ENCODE results near the gene SCGB1C1. TPM values are rescaled to one million over a fixed set of nuclear protein-coding genes. Genes with fewer than 3 reads are reported as not detected.

SCGB1C1 gene
- total RNA-seq, 1 experiment from 2014 or later = not detected

DNA sequence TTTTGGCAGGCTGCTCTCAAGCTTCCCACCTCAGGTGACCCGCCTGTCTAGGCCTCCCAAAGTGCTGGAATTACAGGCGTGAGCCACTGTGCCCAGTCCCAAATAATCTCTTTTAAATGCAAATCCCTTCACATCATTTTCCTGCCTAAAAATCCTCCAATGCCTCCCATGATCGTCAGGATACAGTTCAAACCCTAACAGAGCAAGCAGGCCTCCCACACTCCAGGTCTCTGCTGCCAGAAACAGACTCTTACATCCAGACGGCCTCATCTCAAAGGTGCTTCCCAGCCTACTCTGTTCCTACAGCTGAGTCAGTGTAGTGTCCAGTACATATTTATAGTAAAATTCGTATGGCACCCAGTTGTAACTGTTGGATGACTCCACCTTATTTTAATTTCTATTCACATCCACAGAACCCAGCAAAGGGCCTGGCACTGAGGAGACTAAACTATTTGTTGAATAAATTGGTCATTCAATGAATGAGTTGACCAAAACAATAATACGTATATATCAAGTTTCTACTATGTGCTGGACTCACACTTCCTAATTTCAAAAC lies 35.0 kb downstream of the SCGB1C1 start:
- H2AFZ ChIP-seq (ENCODE audit: low read length) = no peak overlapping the region
- H3K9ac ChIP-seq (ENCODE audit: low read length) = no peak overlapping the region
- H3K9me3 ChIP-seq (ENCODE audit: low read length) = no peaks in the 10 kb centered on the region
- no peaks in the 10 kb centered on the region for H3K9me2 ChIP-seq (replicated peaks; ENCODE audit: insufficient read depth, low read length)
- H3K27ac ChIP-seq (ENCODE audit: low read length) = no peak overlapping the region
- H3K36me3 ChIP-seq (ENCODE audit: insufficient read depth, low read length) = 0 out of 2 replicates have a peak, but pooled peaks cover 4% of the 10 kb centered on the region
- no peaks in the 10 kb centered on the region for H4K20me1 ChIP-seq (ENCODE audit: insufficient read depth, low read depth, low read length)
- H3K4me1 ChIP-seq (ENCODE audit: low read length) = peaks cover 8% of the 10 kb centered on the region
- peaks cover 30% of the 10 kb centered on the region for H3K79me2 ChIP-seq (ENCODE audit: low read length)
- no peak overlapping the region for H3K4me2 ChIP-seq (ENCODE audit: low read depth, low read length, poor library complexity, severe bottlenecking)
- no peak for DNase-seq
- H3K4me3 ChIP-seq (ENCODE audit: low read length) = no peak overlapping the region
- H3K27me3 ChIP-seq (ENCODE audit: low read length) = no peaks in the 10 kb centered on the region

GRCh38 chr11:230431-230830 lies 37.6 kb downstream of the SCGB1C1 start:
- no peaks in the 10 kb centered on the region for H3K9me2 ChIP-seq (replicated peaks; ENCODE audit: insufficient read depth, low read length)
- no peak overlapping the region for H3K4me2 ChIP-seq (ENCODE audit: low read depth, low read length, poor library complexity, severe bottlenecking)
- no peaks in the 10 kb centered on the region for H3K27me3 ChIP-seq (ENCODE audit: low read length)
- H3K4me1 ChIP-seq (ENCODE audit: low read length) = peaks cover 14% of the 10 kb centered on the region
- H3K9me3 ChIP-seq (ENCODE audit: low read length) = no peaks in the 10 kb centered on the region
- H2AFZ ChIP-seq (ENCODE audit: low read length) = no peak overlapping the region
- no peak for DNase-seq
- H3K9ac ChIP-seq (ENCODE audit: low read length) = no peak overlapping the region
- peaks cover 37% of the 10 kb centered on the region for H3K79me2 ChIP-seq (ENCODE audit: low read length)
- 0 out of 2 replicates have a peak, but pooled peaks cover 4% of the 10 kb centered on the region for H3K36me3 ChIP-seq (ENCODE audit: insufficient read depth, low read length)
- no peak overlapping the region for H3K4me3 ChIP-seq (ENCODE audit: low read length)
- no peak overlapping the region for H3K27ac ChIP-seq (ENCODE audit: low read length)
- H4K20me1 ChIP-seq (ENCODE audit: insufficient read depth, low read depth, low read length) = no peaks in the 10 kb centered on the region

- H3K9me2 ChIP-seq (replicated peaks; ENCODE audit: insufficient read depth, low read length) = no peaks in the 10 kb centered on the region
- H3K4me2 ChIP-seq (ENCODE audit: low read depth, low read length, poor library complexity, severe bottlenecking) = no peak overlapping the region
- H3K9ac ChIP-seq (ENCODE audit: low read length) = no peak overlapping the region
- no peaks in the 10 kb centered on the region for H3K27me3 ChIP-seq (ENCODE audit: low read length)
- H3K79me2 ChIP-seq (ENCODE audit: low read length) = peaks cover 43% of the 10 kb centered on the region
- no peak overlapping the region for H3K4me3 ChIP-seq (ENCODE audit: low read length)
- H3K36me3 ChIP-seq (ENCODE audit: insufficient read depth, low read length) = no peaks in the 10 kb centered on the region
- H4K20me1 ChIP-seq (ENCODE audit: insufficient read depth, low read depth, low read length) = no peaks in the 10 kb centered on the region; the same call in 1 of the 2 replicates
- no peak for DNase-seq
- no peaks in the 10 kb centered on the region for H3K9me3 ChIP-seq (ENCODE audit: low read length)
- peaks cover 16% of the 10 kb centered on the region for H3K4me1 ChIP-seq (ENCODE audit: low read length)
- no peak overlapping the region for H2AFZ ChIP-seq (ENCODE audit: low read length)
- no peak overlapping the region for H3K27ac ChIP-seq (ENCODE audit: low read length)
These were observed 40.1 kb downstream of the SCGB1C1 start for GRCh38 chr11:232783-233565.

- H3K4me3 ChIP-seq (ENCODE audit: low read length) = peak overlapping the region; percentile 79
- no peak overlapping the region for H3K27ac ChIP-seq (ENCODE audit: low read length)
- H3K79me2 ChIP-seq (ENCODE audit: low read length) = peaks cover 51% of the 10 kb centered on the region
- H3K27me3 ChIP-seq (ENCODE audit: low read length) = no peaks in the 10 kb centered on the region
- H4K20me1 ChIP-seq (ENCODE audit: insufficient read depth, low read depth, low read length) = peaks cover under 1% of the 10 kb centered on the region; the same call in 1 of the 2 replicates
- peak overlapping the region; percentile 93 for H3K9ac ChIP-seq (ENCODE audit: low read length)
- H2AFZ ChIP-seq (ENCODE audit: low read length) = no peak overlapping the region
- H3K9me3 ChIP-seq (ENCODE audit: low read length) = no peaks in the 10 kb centered on the region
- peak overlapping the region; percentile 71 for H3K4me2 ChIP-seq (ENCODE audit: low read depth, low read length, poor library complexity, severe bottlenecking)
- H3K4me1 ChIP-seq (ENCODE audit: low read length) = peaks cover 24% of the 10 kb centered on the region
- DNase-seq = no peak
- H3K36me3 ChIP-seq (ENCODE audit: insufficient read depth, low read length) = peaks cover 8% of the 10 kb centered on the region; the same call in 1 of the 2 replicates
- no peaks in the 10 kb centered on the region for H3K9me2 ChIP-seq (replicated peaks; ENCODE audit: insufficient read depth, low read length)
These were observed 42.3 kb downstream of the SCGB1C1 start for GRCh38 chr11:235180-235579.

GRCh38 chr11:235609-235996 lies 42.7 kb downstream of the SCGB1C1 start:
- Histone ChIP-seq H3K4me3 (ENCODE audit: low read length) (peak overlapping the region; percentile 79), H2AFZ (ENCODE audit: low read length) (no peak overlapping the region; the same call in 1 of the 2 replicates), H3K27ac (ENCODE audit: low read length) (no peak overlapping the region; the same call in 1 of the 2 replicates), H3K36me3 (ENCODE audit: insufficient read depth, low read length) (peaks cover 12% of the 10 kb centered on the region; the same call in 1 of the 2 replicates), H3K79me2 (ENCODE audit: low read length) (peaks cover 55% of the 10 kb centered on the region), H3K4me1 (ENCODE audit: low read length) (peaks cover 24% of the 10 kb centered on the region), H3K9me2 (replicated peaks; ENCODE audit: insufficient read depth, low read length) (no peaks in the 10 kb centered on the region), H3K4me2 (ENCODE audit: low read depth, low read length, poor library complexity, severe bottlenecking) (peak overlapping the region; percentile 71), H3K9me3 (ENCODE audit: low read length) (no peaks in the 10 kb centered on the region), H3K27me3 (ENCODE audit: low read length) (no peaks in the 10 kb centered on the region), H4K20me1 (ENCODE audit: insufficient read depth, low read depth, low read length) (peaks cover 3% of the 10 kb centered on the region; the same call in 1 of the 2 replicates), H3K9ac (ENCODE audit: low read length) (peak overlapping the region; percentile 93)
- DNase-seq = peak; percentile 74

GRCh38 chr11:235997-236773 lies 43.3 kb downstream of the SCGB1C1 start, which contains the start of gene SIRT3:
Gene SIRT3, minus strand, starts transcription at chr11:236342. Its CDS starts 14 bp downstream, at chr11:236328.
- Histone ChIP-seq H3K79me2 (ENCODE audit: low read length) (peaks cover 58% of the 10 kb centered on the region), H3K4me1 (ENCODE audit: low read length) (peaks cover 24% of the 10 kb centered on the region), H3K9me2 (replicated peaks; ENCODE audit: insufficient read depth, low read length) (no peaks in the 10 kb centered on the region), H4K20me1 (ENCODE audit: insufficient read depth, low read depth, low read length) (peaks cover 3% of the 10 kb centered on the region; the same call in 1 of the 2 replicates), H3K4me2 (ENCODE audit: low read depth, low read length, poor library complexity, severe bottlenecking) (peak within 1 kb of the TSS; percentile 97), H3K27ac (ENCODE audit: low read length) (peak within 1 kb of the TSS; percentile 91), H3K9ac (ENCODE audit: low read length) (peak within 1 kb of the TSS; percentile 96), H3K4me3 (ENCODE audit: low read length) (peak within 1 kb of the TSS; percentile 98), H3K27me3 (ENCODE audit: low read length) (no peaks in the 10 kb centered on the region), H2AFZ (ENCODE audit: low read length) (peak within 1 kb of the TSS; percentile 98; the same call in 1 of the 2 replicates), H3K9me3 (ENCODE audit: low read length) (no peaks in the 10 kb centered on the region), H3K36me3 (ENCODE audit: insufficient read depth, low read length) (peaks cover 12% of the 10 kb centered on the region; the same call in 1 of the 2 replicates)
- peak; percentile 96 for DNase-seq

DNA sequence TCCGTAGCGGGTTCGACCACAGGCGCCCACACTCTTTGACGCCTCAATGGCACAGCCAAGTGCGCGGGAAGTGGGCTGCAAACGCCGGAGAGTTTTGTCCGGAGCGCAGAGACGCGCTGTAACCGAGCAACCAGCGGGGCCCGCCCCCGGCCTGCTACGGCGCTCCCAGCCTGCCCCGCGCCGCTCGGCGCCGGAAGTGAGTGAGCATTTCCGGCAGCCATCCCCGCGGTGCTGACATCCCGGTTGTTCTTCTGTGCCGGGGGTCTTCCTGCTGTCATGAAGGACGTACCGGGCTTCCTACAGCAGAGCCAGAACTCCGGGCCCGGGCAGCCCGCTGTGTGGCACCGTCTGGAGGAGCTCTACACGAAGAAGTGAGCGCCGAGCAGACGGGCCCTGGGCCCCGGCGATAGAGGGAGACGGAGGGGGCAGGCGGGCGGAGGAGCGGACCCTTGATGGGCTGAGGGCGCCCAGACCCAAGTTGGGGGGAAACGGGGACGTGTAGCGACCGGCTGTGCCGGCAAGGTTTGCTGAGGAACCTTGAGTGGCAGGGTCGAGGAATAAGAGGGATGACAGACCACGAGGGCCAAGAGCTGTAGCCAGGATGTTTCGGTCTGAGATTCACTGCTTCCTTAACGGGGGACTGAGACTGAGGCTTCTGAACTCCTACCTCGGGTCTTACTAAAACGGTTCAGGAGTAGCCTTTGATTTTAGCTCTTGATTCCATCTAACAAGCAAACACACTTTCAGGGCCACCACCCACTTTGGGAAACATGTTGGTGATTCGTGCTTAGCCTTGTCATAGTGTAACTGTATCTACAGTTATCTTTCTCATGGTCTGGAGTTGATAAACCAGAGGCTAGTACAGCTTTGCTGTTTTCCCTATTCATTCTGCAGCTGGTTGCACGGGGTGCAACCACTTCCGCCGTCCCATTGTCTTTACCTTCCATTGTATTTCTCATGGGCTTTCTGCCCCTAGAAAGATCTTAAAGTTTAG lies 44.2 kb downstream of the SCGB1C1 start, which contains the start of gene PSMD13:
Gene PSMD13 (plus strand): TSS at position 203 of the 994 bp plus-strand sequence. CDS start 74 bp downstream, at position 277.
- Histone ChIP-seq H4K20me1 (ENCODE audit: insufficient read depth, low read depth, low read length) (peaks cover 3% of the 10 kb centered on the region; the same call in 1 of the 2 replicates), H3K4me3 (ENCODE audit: low read length) (peak within 1 kb of the TSS; percentile 98), H3K27ac (ENCODE audit: low read length) (peak within 1 kb of the TSS; percentile 91), H3K36me3 (ENCODE audit: insufficient read depth, low read length) (peaks cover 13% of the 10 kb centered on the region; the same call in 1 of the 2 replicates), H3K9me2 (replicated peaks; ENCODE audit: insufficient read depth, low read length) (no peaks in the 10 kb centered on the region), H2AFZ (ENCODE audit: low read length) (peak within 1 kb of the TSS; percentile 98; the same call in 1 of the 2 replicates), H3K4me2 (ENCODE audit: low read depth, low read length, poor library complexity, severe bottlenecking) (peak within 1 kb of the TSS; percentile 97), H3K4me1 (ENCODE audit: low read length) (peaks cover 24% of the 10 kb centered on the region), H3K9ac (ENCODE audit: low read length) (peak within 1 kb of the TSS; percentile 96), H3K27me3 (ENCODE audit: low read length) (no peaks in the 10 kb centered on the region), H3K9me3 (ENCODE audit: low read length) (no peaks in the 10 kb centered on the region), H3K79me2 (ENCODE audit: low read length) (peaks cover 67% of the 10 kb centered on the region)
- DNase-seq = peak; percentile 95
